ENCODE measurements around the gene DGKK. TPM values are rescaled to one million over a fixed set of nuclear protein-coding genes. Genes with fewer than 3 reads are reported as not detected.
A peak's percentile ranks its signal among the peaks of the same experiment; 100 is the strongest.

The DGKK gene
- total and polyA plus RNA-seq, 2 of the 13 experiments (the other 11 are each of a cell fraction or from before 2014, with no cell fraction given): 11.0 to 24.0 TPM

DNA sequence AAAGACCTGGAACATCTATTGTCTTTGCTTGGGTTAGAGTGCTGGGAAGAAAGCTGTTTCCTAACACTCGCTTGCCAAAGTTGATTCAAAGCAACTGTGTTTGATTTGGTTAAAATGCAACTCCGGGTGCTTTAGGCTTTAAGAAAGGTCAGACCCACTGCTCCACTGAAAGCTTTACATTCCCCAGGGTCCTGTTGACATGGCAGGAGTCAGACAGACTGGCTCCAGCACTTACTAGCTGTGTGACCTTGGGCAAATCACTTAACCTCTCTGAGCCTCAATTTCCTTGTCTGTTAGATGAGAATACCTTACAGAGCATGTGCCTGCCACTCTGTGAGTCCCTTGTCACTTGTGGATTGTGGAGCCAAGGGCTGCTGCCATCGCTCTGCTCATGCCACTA, 39.0 kb downstream of the DGKK start (continued):
- TF ChIP-seq POLR2G (IDR thresholded peaks at IDR 0.05; ENCODE audit: low read depth, low read length) (0 out of 2 replicates have a peak, but pooled peaks have one; percentile 44), SP140L (CRISPR knock-in tag; IDR thresholded peaks at IDR 0.05; ENCODE audit: borderline replicate concordance) (no peak), ISL2 (CRISPR knock-in tag; IDR thresholded peaks at IDR 0.05) (peak; percentile 70), SIX4 (CRISPR knock-in tag; IDR thresholded peaks at IDR 0.05) (0 out of 2 replicates have a peak, but pooled peaks have one; percentile 43), NR2F2 (IDR thresholded peaks at IDR 0.05; ENCODE audit: borderline replicate concordance, low read depth) (peak; percentile 61; the same call in 1 of the 2 replicates), ZNF547 (CRISPR knock-in tag; IDR thresholded peaks at IDR 0.05) (no peak), SOX13 (IDR thresholded peaks at IDR 0.05) (no peak), SOX13 (CRISPR knock-in tag; conservative IDR thresholded peaks at IDR 0.05 in 1 of 2, IDR thresholded peaks at IDR 0.05 in 1 of 2) (peak in 1 of 2 experiments; percentile 81; a peak in 1 of 4 replicates), HOXA7 (CRISPR knock-in tag; IDR thresholded peaks at IDR 0.05) (no peak), ZNF432 (CRISPR knock-in tag; IDR thresholded peaks at IDR 0.05; ENCODE audit: borderline replicate concordance) (peak; percentile 90), BCL6 (CRISPR knock-in tag; IDR thresholded peaks at IDR 0.05) (peak; percentile 47; the same call in 1 of the 2 replicates), IRX3 (CRISPR knock-in tag; IDR thresholded peaks at IDR 0.05; ENCODE audit: borderline replicate concordance, low read depth) (no peak), MTF2 (CRISPR knock-in tag; IDR thresholded peaks at IDR 0.05; ENCODE audit: borderline replicate concordance) (no peak), KDM1A (CRISPR knock-in tag; IDR thresholded peaks at IDR 0.05) (peak; percentile 93), RARA (CRISPR knock-in tag; IDR thresholded peaks at IDR 0.05) (peak; percentile 33; the same call in 1 of the 2 replicates), ZNF121 (CRISPR knock-in tag; IDR thresholded peaks at IDR 0.05) (peak; percentile 91), NCOA2 (CRISPR knock-in tag; IDR thresholded peaks at IDR 0.05) (peak; percentile 65; the same call in 1 of the 2 replicates), FOXA1 (IDR thresholded peaks at IDR 0.05) (no peak), FOXA1 (CRISPR knock-in tag; IDR thresholded peaks at IDR 0.05) (peak; percentile 81), RBFOX2 (IDR thresholded peaks at IDR 0.05; ENCODE audit: low read depth, low read length) (0 out of 2 replicates have a peak, but pooled peaks have one; percentile 11), RXRB (CRISPR knock-in tag; IDR thresholded peaks at IDR 0.05; ENCODE audit: borderline replicate concordance) (peak; percentile 12; the same call in 1 of the 2 replicates), RBAK (CRISPR knock-in tag; IDR thresholded peaks at IDR 0.05) (no peak), ZSCAN21 (CRISPR knock-in tag; IDR thresholded peaks at IDR 0.05; ENCODE audit: borderline replicate concordance) (peak; percentile 57; the same call in 1 of the 2 replicates), CEBPG (CRISPR knock-in tag; IDR thresholded peaks at IDR 0.05) (peak; percentile 45; the same call in 1 of the 2 replicates), NR2F6 (IDR thresholded peaks at IDR 0.05) (peak; percentile 81), NR2F6 (CRISPR knock-in tag; IDR thresholded peaks at IDR 0.05) (peak; percentile 63)
- TF ChIP-seq, protein P1, sequence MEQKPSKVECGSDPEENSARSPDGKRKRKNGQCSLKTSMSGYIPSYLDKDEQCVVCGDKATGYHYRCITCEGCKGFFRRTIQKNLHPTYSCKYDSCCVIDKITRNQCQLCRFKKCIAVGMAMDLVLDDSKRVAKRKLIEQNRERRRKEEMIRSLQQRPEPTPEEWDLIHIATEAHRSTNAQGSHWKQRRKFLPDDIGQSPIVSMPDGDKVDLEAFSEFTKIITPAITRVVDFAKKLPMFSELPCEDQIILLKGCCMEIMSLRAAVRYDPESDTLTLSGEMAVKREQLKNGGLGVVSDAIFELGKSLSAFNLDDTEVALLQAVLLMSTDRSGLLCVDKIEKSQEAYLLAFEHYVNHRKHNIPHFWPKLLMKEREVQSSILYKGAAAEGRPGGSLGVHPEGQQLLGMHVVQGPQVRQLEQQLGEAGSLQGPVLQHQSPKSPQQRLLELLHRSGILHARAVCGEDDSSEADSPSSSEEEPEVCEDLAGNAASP (CRISPR knock-in tag; IDR thresholded peaks at IDR 0.05; ENCODE audit: borderline replicate concordance): peak; percentile 49; the same call in 1 of the 2 replicates
- TF ChIP-seq, protein P2, sequence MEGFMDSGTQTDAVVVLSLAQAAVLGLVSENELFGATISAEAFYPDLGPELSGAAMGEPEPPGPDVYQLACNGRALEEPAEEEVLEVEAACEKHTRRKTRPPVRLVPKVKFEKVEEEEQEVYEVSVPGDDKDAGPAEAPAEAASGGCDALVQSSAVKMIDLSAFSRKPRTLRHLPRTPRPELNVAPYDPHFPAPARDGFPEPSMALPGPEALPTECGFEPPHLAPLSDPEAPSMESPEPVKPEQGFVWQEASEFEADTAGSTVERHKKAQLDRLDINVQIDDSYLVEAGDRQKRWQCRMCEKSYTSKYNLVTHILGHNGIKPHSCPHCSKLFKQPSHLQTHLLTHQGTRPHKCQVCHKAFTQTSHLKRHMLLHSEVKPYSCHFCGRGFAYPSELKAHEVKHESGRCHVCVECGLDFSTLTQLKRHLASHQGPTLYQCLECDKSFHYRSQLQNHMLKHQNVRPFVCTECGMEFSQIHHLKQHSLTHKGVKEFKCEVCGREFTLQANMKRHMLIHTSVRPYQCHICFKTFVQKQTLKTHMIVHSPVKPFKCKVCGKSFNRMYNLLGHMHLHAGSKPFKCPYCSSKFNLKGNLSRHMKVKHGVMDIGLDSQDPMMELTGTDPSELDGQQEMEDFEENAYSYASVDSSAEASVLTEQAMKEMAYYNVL (CRISPR knock-in tag; IDR thresholded peaks at IDR 0.05; ENCODE audit: borderline replicate concordance): 0 out of 2 replicates have a peak, but pooled peaks have one; percentile 51
- TF ChIP-seq, protein P3, sequence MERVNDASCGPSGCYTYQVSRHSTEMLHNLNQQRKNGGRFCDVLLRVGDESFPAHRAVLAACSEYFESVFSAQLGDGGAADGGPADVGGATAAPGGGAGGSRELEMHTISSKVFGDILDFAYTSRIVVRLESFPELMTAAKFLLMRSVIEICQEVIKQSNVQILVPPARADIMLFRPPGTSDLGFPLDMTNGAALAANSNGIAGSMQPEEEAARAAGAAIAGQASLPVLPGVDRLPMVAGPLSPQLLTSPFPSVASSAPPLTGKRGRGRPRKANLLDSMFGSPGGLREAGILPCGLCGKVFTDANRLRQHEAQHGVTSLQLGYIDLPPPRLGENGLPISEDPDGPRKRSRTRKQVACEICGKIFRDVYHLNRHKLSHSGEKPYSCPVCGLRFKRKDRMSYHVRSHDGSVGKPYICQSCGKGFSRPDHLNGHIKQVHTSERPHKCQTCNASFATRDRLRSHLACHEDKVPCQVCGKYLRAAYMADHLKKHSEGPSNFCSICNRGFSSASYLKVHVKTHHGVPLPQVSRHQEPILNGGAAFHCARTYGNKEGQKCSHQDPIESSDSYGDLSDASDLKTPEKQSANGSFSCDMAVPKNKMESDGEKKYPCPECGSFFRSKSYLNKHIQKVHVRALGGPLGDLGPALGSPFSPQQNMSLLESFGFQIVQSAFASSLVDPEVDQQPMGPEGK (CRISPR knock-in tag; IDR thresholded peaks at IDR 0.05): 0 out of 2 replicates have a peak, but pooled peaks have one; percentile 32
